ENCODE data around the gene CDH23.

DNA sequence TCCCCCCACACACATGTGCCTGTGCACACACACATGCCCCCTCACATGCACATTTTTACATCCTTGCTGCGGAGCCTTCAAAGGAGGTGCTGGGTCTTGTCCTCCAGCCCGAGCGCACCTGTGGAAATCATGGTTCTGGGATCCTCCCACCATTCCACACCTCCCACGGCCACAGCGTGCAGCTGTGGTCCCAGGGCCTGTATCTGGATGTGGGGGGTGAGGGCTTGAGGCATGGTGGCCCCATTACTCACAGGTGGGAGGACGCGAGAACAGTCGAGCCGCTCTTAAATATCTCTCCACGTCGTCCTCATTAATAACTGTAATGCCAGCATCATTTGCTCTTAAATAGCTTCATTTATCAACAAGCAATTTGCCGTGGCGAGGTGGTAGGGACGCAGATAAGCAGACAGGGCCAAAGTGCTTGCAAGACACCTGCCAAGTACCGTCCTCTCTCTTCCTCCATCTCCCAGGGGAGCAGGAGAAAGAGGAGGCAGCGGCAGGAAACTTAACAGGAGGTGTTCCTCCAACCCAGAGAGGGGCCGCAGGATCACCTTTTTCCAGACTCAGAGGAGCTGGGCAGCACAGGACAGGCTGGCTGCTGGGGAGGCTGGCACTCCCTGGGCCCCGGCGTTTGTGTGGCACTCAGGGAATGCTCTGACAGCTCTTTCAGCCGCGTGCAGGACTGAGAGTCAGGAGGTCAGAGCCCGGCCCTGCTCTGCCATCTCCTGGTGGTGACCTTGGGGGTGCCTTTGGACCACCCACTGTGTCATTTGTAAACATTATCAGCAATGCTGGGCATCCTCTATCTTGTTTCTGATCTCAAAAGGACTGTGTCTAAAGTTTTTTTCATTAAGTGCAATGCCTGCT lies 87.4 kb downstream of the CDH23 start:
- TF ChIP-seq, protein P1, sequence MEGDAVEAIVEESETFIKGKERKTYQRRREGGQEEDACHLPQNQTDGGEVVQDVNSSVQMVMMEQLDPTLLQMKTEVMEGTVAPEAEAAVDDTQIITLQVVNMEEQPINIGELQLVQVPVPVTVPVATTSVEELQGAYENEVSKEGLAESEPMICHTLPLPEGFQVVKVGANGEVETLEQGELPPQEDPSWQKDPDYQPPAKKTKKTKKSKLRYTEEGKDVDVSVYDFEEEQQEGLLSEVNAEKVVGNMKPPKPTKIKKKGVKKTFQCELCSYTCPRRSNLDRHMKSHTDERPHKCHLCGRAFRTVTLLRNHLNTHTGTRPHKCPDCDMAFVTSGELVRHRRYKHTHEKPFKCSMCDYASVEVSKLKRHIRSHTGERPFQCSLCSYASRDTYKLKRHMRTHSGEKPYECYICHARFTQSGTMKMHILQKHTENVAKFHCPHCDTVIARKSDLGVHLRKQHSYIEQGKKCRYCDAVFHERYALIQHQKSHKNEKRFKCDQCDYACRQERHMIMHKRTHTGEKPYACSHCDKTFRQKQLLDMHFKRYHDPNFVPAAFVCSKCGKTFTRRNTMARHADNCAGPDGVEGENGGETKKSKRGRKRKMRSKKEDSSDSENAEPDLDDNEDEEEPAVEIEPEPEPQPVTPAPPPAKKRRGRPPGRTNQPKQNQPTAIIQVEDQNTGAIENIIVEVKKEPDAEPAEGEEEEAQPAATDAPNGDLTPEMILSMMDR (IDR thresholded peaks at IDR 0.05), result no peak
- TF ChIP-seq POLR2A (IDR thresholded peaks at IDR 0.05), result no peak

Data from upper lobe of left lung (tissue), 4 donors.